T-cell (primary cell): ENCODE results near the gene HK3. TPM values are rescaled to one million over a fixed set of nuclear protein-coding genes. Genes with fewer than 3 reads are reported as not detected.

Source experiments
- ATAC-seq, 4 experiments: fragments of 200-7000 bp in 3 of 4; fragments of 150-1000 bp in 1 of 4; cut with Tn5 transposase; replicated peaks in 1 of 4; 1 replicate in 3 of 4; 2 replicates in 1 of 4; pipeline ENCODE4 v1.10.0; 2021; ENCODE audit warnings: moderate library complexity in 3 of 4, mild to moderate bottlenecking in 2 of 4, moderate number of reproducible peaks in 1 of 4
- CTCF ChIA-PET, 2 donors: fragments of 300-600 bp; sonication (Branson Sonifier 250); formaldehyde crosslinking; loops; one replicate each; lab custom pipeline; 2022; ENCODE audit warnings: antibody characterized with exemption in 2 of 2; lab: Charles Lee
- POLR2A ChIA-PET, 2 donors: fragments of 300-600 bp; sonication (Branson Sonifier 250); formaldehyde crosslinking; loops; one replicate each; lab custom pipeline; 2022; ENCODE audit warnings: antibody characterized with exemption in 2 of 2; lab: Charles Lee
- DNase-seq, 35 experiments: peaks; one replicate each; pipeline versions ENCODE4 v3.0.0 to v3.0.0-alpha.2; 2013 to 2023
- H3K27ac ChIP-seq: one replicate; pipeline ENCODE4 v1.5.1; 2013; ENCODE audit warnings: low read length
- H3K27me3 ChIP-seq, 2 experiments: replicated peaks in 1 of 2; 1 replicate in 1 of 2; 2 replicates in 1 of 2; pipeline versions ENCODE4 v1.6.1 to v1.7.0; 2013; ENCODE audit warnings: low read length in 1 of 2, mixed read lengths in 1 of 2; ENCODE audit not compliant: control insufficient read depth in 2 of 2, insufficient read depth in 2 of 2; ENCODE audit errors: extremely low read depth in 1 of 2
- H3K36me3 ChIP-seq, 2 donors: 1 replicate in 1 of 2; 2 replicates in 1 of 2; pipeline versions ENCODE4 v1.6.1 to v1.7.0; 2013; ENCODE audit warnings: low read length in 1 of 2; ENCODE audit not compliant: control insufficient read depth in 2 of 2, insufficient read depth in 1 of 2; ENCODE audit errors: extremely low read depth in 1 of 2
- H3K4me1 ChIP-seq, 2 experiments: 1 replicate in 1 of 2; 2 replicates in 1 of 2; pipeline versions ENCODE4 v1.6.1 to v1.7.0; 2013; ENCODE audit warnings: low read length in 2 of 2, mixed read lengths in 1 of 2; ENCODE audit not compliant: insufficient read depth in 2 of 2, control insufficient read depth in 1 of 2; ENCODE audit errors: extremely low read depth in 1 of 2
- H3K4me3 ChIP-seq, 2 donors: 1 replicate in 1 of 2; 2 replicates in 1 of 2; pipeline versions ENCODE4 v1.5.1 to v1.7.0; 2013; ENCODE audit warnings: mild to moderate bottlenecking in 2 of 2, low read length in 1 of 2, moderate library complexity in 1 of 2; ENCODE audit not compliant: control insufficient read depth in 1 of 2; ENCODE audit errors: extremely low read depth in 1 of 2
- H3K9me3 ChIP-seq: 2 replicates; pipeline ENCODE4 v1.7.0; 2013
- H3K27ac Mint-ChIP-seq, 2 donors: one replicate each; pipeline ENCODE4 v1.8.0; 2020 to 2021; ENCODE audit warnings: mild to moderate bottlenecking in 2 of 2, mixed read lengths in 2 of 2
- H3K27me3 Mint-ChIP-seq, 2 donors: one replicate each; pipeline ENCODE4 v1.8.0; 2021 to 2022; ENCODE audit warnings: mixed read lengths in 2 of 2
- H3K36me3 Mint-ChIP-seq: one replicate; pipeline ENCODE4 v1.8.0; 2021; ENCODE audit warnings: mixed read lengths
- H3K4me1 Mint-ChIP-seq, 3 donors: one replicate each; pipeline ENCODE4 v1.8.0; 2020 to 2022; ENCODE audit warnings: mixed read lengths in 3 of 3, mild to moderate bottlenecking in 1 of 3
- H3K4me3 Mint-ChIP-seq, 3 donors: one replicate each; pipeline ENCODE4 v1.8.0; 2020 to 2022; ENCODE audit warnings: mild to moderate bottlenecking in 3 of 3, mixed read lengths in 3 of 3, moderate library complexity in 3 of 3
- H3K9me3 Mint-ChIP-seq, 3 donors: one replicate each; pipeline ENCODE4 v1.8.0; 2020 to 2022; ENCODE audit warnings: mixed read lengths in 3 of 3
- WGBS: methylation state at CpG from one replicate; pipeline ENCODE4 v1.1.5; 2013; ENCODE audit warnings: missing lambda C conversion rate; ENCODE audit not compliant: insufficient coverage; 5-methylcytosine and 5-hydroxymethylcytosine counted together
- total RNA-seq, 35 experiments: library from RNA in 6 of 35; stranded (reverse) in 6 of 35; fragments of 120-200 nt in 1 of 35; gene quantifications; one replicate each; pipeline versions ENCODE4 v1.2.1 to v1.2.4 and lab custom pipeline; 2013 to 2026

Gene HK3
- total RNA-seq, 5 donors from 2014 or later (not counting 1 experiment from before 2014, with no cell fraction given) = 0.16 to 0.85 (median 0.44) TPM

DNA sequence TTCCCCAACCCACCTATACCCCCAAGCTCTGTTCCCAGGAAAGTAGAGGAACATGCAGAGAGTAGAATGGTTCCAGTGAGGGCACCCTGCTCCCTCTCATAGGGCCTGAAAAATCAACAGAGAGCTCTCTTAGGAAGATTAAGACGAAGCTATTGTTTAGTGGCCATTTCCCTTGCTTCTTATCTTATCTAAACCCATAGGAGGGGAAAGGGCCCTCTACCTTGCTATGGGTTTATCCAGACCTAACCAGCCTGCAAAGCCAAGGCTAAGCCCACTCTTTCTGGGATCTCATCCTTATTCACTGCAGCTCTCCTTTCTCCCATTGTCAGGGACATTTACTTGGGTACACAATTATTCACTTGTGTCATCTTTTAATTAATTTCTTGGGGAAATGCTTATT is 39.3 kb upstream of the HK3 start:
- Mint-ChIP-seq H3K27ac (peak overlapping the region in 1 of 2 donors; percentile 48), H3K4me3 (no peak overlapping the region), H3K4me1 (peaks cover 0 to 7% (median 3%) of the 10 kb centered on the region in 3 donors), H3K36me3 (peaks cover 21% of the 10 kb centered on the region), H3K27me3 (no peaks in the 10 kb centered on the region), H3K9me3 (no peaks in the 10 kb centered on the region)
- no CpG with 5 or more reads among the region's 1 CpG for WGBS
- H3K4me3 ChIP-seq = no peak overlapping the region
- POLR2A ChIA-PET = no interaction called here
- peaks cover 0 to 58% of the 10 kb centered on the region in 2 donors for H3K36me3 ChIP-seq
- H3K27me3 ChIP-seq = no peaks in the 10 kb centered on the region
- H3K9me3 ChIP-seq = no peaks in the 10 kb centered on the region
- CTCF ChIA-PET = interaction anchor here in 1 of 2 donors (0.6 kb wide), 1 partner anchor 27 kb away, joined by 6 read pairs; no protein-coding TSS in a partner anchor
- no peaks in the 10 kb centered on the region for H3K4me1 ChIP-seq
- ATAC-seq = no peak
- DNase-seq = no peak
- H3K27ac ChIP-seq = no peak overlapping the region

- Histone ChIP-seq H3K9me3 (no peaks in the 10 kb centered on the region), H3K4me3 (no peak overlapping the region), H3K27ac (no peak overlapping the region), H3K4me1 (no peaks in the 10 kb centered on the region), H3K27me3 (no peaks in the 10 kb centered on the region), H3K36me3 (peaks cover 0 to 52% of the 10 kb centered on the region in 2 donors)
- H3K27me3 Mint-ChIP-seq = no peaks in the 10 kb centered on the region
- ChIA-PET POLR2A (no interaction called here), CTCF (no interaction called here)
- H3K27ac Mint-ChIP-seq = no peak overlapping the region
- H3K9me3 Mint-ChIP-seq = no peaks in the 10 kb centered on the region
- no CpG with 5 or more reads among the region's 1 CpG for WGBS
- DNase-seq (no peak), ATAC-seq (no peak)
- H3K4me3 Mint-ChIP-seq = no peak overlapping the region
- H3K36me3 Mint-ChIP-seq = peaks cover 25% of the 10 kb centered on the region
- H3K4me1 Mint-ChIP-seq = peaks cover 12 to 20% (median 14%) of the 10 kb centered on the region in 3 donors
Observed at GRCh38 chr5:176935017-176935416, 35.9 kb upstream of the HK3 start.

GRCh38 chr5:176934309-176934930 is 35.3 kb upstream of the HK3 start:
- CTCF ChIA-PET = no interaction called here
- Histone ChIP-seq H3K36me3 (peaks cover 0 to 48% of the 10 kb centered on the region in 2 donors), H3K4me3 (no peak overlapping the region), H3K4me1 (no peaks in the 10 kb centered on the region), H3K9me3 (no peaks in the 10 kb centered on the region), H3K27me3 (no peaks in the 10 kb centered on the region), H3K27ac (no peak overlapping the region)
- H3K27ac Mint-ChIP-seq = no peak overlapping the region
- DNase-seq (no peak), ATAC-seq (no peak)
- POLR2A ChIA-PET = no interaction called here
- H3K27me3 Mint-ChIP-seq = no peaks in the 10 kb centered on the region
- peaks cover 15 to 23% (median 19%) of the 10 kb centered on the region in 3 donors for H3K4me1 Mint-ChIP-seq
- H3K4me3 Mint-ChIP-seq = no peak overlapping the region
- H3K9me3 Mint-ChIP-seq = no peaks in the 10 kb centered on the region
- WGBS = 83% methylated on average over 4 of the region's 7 CpGs
- peaks cover 28% of the 10 kb centered on the region for H3K36me3 Mint-ChIP-seq

GRCh38 chr5:176929654-176930053 is 30.5 kb upstream of the HK3 start:
- Mint-ChIP-seq H3K4me1 (peaks cover 15 to 30% (median 17%) of the 10 kb centered on the region in 3 donors), H3K27ac (no peak overlapping the region), H3K4me3 (no peak overlapping the region), H3K9me3 (no peaks in the 10 kb centered on the region), H3K27me3 (no peaks in the 10 kb centered on the region), H3K36me3 (peaks cover 34% of the 10 kb centered on the region)
- no peaks in the 10 kb centered on the region for H3K9me3 ChIP-seq
- POLR2A ChIA-PET = no interaction called here
- H3K36me3 ChIP-seq = peaks cover 7 to 25% of the 10 kb centered on the region in 2 donors
- H3K27me3 ChIP-seq = no peaks in the 10 kb centered on the region
- no peak for ATAC-seq
- no peak overlapping the region for H3K27ac ChIP-seq
- no peak overlapping the region for H3K4me3 ChIP-seq
- WGBS = no CpG with 5 or more reads among the region's 1 CpG
- CTCF ChIA-PET = interaction anchor here in 1 of 2 donors (0.8 kb wide), 1 partner anchor 11 kb away, joined by 3 read pairs; no protein-coding TSS in a partner anchor
- no peaks in the 10 kb centered on the region for H3K4me1 ChIP-seq
- peak in 1 of 35 experiments; percentile 9 for DNase-seq

DNA sequence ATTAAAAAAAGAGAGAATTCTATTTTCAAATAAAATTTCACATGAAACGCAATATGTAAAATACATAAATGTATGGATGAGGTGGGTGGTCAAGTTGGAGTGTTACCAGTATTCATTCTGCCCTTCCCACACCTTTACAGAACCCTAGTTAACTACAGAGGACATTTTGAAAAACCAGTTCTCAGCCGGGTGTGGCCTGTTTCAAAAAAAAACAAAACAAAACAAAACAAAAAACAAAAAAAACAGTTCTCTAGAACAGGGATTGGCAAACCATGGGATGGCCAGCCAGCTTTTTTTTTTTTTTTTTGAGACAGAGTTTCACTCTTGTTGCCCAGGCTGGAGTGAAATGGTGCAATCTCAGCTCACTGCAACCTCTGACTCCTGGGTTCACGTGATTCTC is 28.4 kb upstream of the HK3 start:
- H3K27ac Mint-ChIP-seq = no peak overlapping the region
- no peaks in the 10 kb centered on the region for H3K9me3 ChIP-seq
- H3K4me3 ChIP-seq = no peak overlapping the region
- H3K27me3 Mint-ChIP-seq = no peaks in the 10 kb centered on the region
- peaks cover 41% of the 10 kb centered on the region for H3K36me3 Mint-ChIP-seq
- ATAC-seq (no peak), DNase-seq (no peak)
- peaks cover 16 to 31% (median 21%) of the 10 kb centered on the region in 3 donors for H3K4me1 Mint-ChIP-seq
- H3K4me1 ChIP-seq = no peaks in the 10 kb centered on the region
- ChIA-PET CTCF (interaction anchor here in 1 of 2 donors (0.7 kb wide), 1 partner anchor 95 kb away, joined by 3 read pairs; no protein-coding TSS in a partner anchor), POLR2A (no interaction called here)
- no peak overlapping the region for H3K27ac ChIP-seq
- no peak overlapping the region for H3K4me3 Mint-ChIP-seq
- 92% methylated on average over 2 of the region's 3 CpGs for WGBS
- H3K36me3 ChIP-seq = peaks cover 7 to 11% of the 10 kb centered on the region in 2 donors
- H3K9me3 Mint-ChIP-seq = no peaks in the 10 kb centered on the region
- H3K27me3 ChIP-seq = no peaks in the 10 kb centered on the region

GRCh38 chr5:176922817-176923216 is 23.7 kb upstream of the HK3 start:
- Histone ChIP-seq H3K27ac (no peak overlapping the region), H3K4me1 (no peaks in the 10 kb centered on the region), H3K9me3 (no peaks in the 10 kb centered on the region), H3K36me3 (peaks cover 7 to 14% of the 10 kb centered on the region in 2 donors), H3K4me3 (no peak overlapping the region), H3K27me3 (no peaks in the 10 kb centered on the region)
- peaks cover 41% of the 10 kb centered on the region for H3K36me3 Mint-ChIP-seq
- H3K4me3 Mint-ChIP-seq = no peak overlapping the region
- ATAC-seq = no peak
- ChIA-PET POLR2A (no interaction called here), CTCF (interaction anchor here in 1 of 2 donors (0.5 to 0.6 kb wide), 2 partner anchors 188 to 633 kb away, joined by 3 to 7 read pairs; no protein-coding TSS in a partner anchor)
- WGBS = no CpG with 5 or more reads among the region's 2 CpGs
- H3K4me1 Mint-ChIP-seq = peaks cover 2 to 31% (median 6%) of the 10 kb centered on the region in 3 donors
- no peaks in the 10 kb centered on the region for H3K9me3 Mint-ChIP-seq
- no peak overlapping the region for H3K27ac Mint-ChIP-seq
- DNase-seq = no peak
- H3K27me3 Mint-ChIP-seq = no peaks in the 10 kb centered on the region
